GM18951 (cell line): ENCODE measurements around the gene CNTN1.

Experiments used
- POLR2A ChIP-seq: IDR thresholded peaks from 4 replicates; pipeline ENCODE4 v1.6.1; 2011; ENCODE audit warnings: mild to moderate bottlenecking; ENCODE audit not compliant: insufficient read length, insufficient read depth; ENCODE audit errors: extremely low read depth
- in situ Hi-C: fragments of 300-500 bp; cut with MboI; formaldehyde crosslinking; loops from one replicate; pipeline ENCODE4 v1.12.0; 2022; ENCODE audit warnings: low sequenced_read_pairs, mixed read lengths, inconsistent platforms; ENCODE audit not compliant: unreplicated experiment

CNTN1 gene

DNA sequence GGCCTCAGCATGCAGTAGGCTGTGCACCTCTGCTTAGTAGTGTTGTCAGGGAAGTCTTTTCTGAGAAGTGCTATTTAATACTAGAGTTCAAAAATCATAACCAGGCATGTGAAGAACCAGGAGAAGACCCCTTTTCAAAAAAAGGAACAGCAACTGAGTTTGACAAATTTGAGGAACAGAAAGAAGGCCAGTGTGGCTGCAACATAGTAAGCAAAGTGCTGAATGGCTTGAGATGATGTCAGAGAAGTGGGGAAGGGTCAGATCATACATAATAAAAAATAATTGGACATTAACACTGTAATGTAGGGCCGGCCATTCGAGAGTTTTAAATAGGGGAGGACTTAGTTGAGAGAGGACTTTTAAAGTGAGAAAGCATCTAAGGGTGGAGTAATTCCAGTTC is 11.1 kb upstream of the CNTN1 start:
- in situ Hi-C loops, result no loop called here
- no peak for TF ChIP-seq POLR2A

GRCh38 chr12:40684986-40685385 is 7.3 kb upstream of the CNTN1 start:
- in situ Hi-C loops, result no loop called here
- TF ChIP-seq POLR2A, result no peak

DNA sequence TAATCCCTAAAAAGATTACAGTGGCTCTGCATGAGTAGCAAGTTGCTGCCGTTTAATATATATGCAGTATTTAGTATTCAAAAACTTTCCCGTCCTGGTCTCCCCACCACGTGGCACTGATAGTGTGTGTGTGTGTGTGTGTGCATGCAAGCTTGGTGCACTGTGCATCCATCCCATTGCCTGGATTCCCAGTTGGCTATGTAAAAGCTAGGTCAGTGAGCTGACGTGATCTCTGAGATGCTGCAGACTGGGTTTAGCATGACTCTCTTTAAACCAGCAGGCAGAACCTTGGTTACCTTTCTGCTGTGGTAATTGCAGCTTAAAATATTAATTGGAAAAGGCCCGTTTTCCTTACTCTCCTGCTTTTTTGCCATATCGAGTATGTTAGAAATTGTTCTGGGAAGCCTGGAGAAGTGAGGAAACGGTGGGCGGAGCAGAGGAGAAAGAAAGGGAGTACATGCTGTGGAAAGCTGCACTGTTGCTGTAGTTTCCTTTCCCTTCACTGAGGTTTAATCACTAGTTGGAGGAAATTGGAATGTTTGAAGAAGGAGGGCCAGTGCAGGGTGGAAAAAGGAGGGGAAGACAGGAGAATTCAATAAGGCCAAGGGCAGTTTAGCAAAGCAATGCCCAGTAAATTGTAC is 4.0 kb upstream of the CNTN1 start:
- in situ Hi-C loops, result no loop called here

GRCh38 chr12:40689576-40689975 is 2.7 kb upstream of the CNTN1 start:
- TF ChIP-seq POLR2A, result no peak
- in situ Hi-C loops, result no loop called here

More for the DNA sequence above, 4.0 kb upstream of the CNTN1 start:
- TF ChIP-seq POLR2A, result no peak

GRCh38 chr12:40692765-40693206 is 547 bp downstream of the CNTN1 start:
- in situ Hi-C loops, result no loop called here
- TF ChIP-seq POLR2A, result no peak

GRCh38 chr12:40693207-40693821 is 1.1 kb downstream of the CNTN1 start:
- in situ Hi-C loops, result no loop called here
- no peak for TF ChIP-seq POLR2A

GRCh38 chr12:40697566-40698259 is 5.5 kb downstream of the CNTN1 start:
- in situ Hi-C loops, result no loop called here
- no peak for TF ChIP-seq POLR2A

GRCh38 chr12:40701756-40702155 is 9.5 kb downstream of the CNTN1 start:
- in situ Hi-C loops, result no loop called here
- TF ChIP-seq POLR2A, result no peak

- in situ Hi-C loops, result no loop called here
Observed at GRCh38 chr12:40711121-40711520, 18.9 kb downstream of the CNTN1 start.

DNA sequence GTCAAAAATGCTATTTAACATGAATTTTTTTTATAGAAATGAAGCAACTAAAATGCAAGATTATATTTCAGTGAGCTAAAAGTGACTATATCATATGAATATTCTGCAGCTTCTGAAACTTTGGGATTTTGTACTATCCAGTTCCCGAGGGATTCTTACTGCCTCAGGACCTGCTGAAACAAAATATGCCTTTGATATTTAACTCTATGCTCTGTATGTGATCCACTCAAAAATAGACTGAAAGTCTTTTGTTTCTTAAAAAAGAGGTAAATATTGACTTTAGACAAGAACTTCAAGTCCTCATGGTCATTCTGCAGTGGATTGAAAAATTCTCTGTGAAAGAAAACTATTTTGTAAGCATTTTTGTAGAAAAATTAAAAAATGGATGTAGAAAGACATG is 22.4 kb downstream of the CNTN1 start:
- TF ChIP-seq POLR2A, result no peak
- in situ Hi-C loops, result no loop called here

More at GRCh38 chr12:40711121-40711520, 18.9 kb downstream of the CNTN1 start:
- TF ChIP-seq POLR2A, result no peak

- no peak for TF ChIP-seq POLR2A
- in situ Hi-C loops, result no loop called here
Observed at GRCh38 chr12:40716037-40716436, 23.8 kb downstream of the CNTN1 start.

DNA sequence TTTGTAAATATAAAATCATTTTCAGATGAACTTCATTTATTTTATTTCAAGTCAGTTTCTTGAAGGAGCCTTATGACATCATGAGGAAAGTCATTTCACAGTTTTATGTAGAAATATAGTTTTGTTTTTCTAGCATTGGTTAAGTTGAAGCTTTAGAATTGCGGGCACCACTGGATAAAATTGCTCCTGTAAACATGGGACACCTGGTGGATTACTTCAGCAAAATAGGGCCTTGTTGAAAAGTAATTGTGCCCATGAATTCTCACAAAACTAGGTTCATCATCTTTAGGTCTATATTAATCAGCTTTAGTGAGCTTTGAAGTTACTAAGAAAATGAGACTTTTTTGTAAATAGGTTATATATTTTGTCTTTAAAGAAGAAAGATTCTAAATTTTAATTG is 25.3 kb downstream of the CNTN1 start:
- in situ Hi-C loops, result no loop called here
- TF ChIP-seq POLR2A, result no peak

DNA sequence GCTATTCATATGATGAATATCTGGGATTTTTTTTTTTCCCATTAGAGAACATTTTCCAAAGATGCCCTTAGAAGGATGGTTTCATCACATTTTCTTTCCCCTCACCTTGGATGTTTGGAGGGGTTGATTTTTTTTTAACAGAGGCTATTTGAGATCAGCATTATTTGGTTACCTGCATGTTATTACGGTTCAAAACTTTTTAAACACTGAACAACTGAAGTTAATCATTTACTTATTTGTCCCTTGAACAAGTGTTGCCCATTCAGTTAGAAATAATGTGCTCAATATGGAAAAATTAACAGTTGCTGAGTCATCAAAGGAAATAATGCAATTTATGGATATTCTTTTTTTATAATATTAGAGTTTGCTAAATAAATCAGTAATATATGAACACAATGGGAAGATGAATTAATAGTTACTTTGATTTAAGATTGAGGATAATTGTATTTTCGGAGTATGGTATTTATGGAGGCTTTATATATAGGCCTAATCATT is 26.7 kb downstream of the CNTN1 start:
- TF ChIP-seq POLR2A, result no peak
- in situ Hi-C loops, result no loop called here

- TF ChIP-seq POLR2A, result no peak
- in situ Hi-C loops, result no loop called here
Observed at GRCh38 chr12:40723001-40723400, 30.8 kb downstream of the CNTN1 start.
